Hematopoietic multipotent progenitor cell treated with erythropoietin and hydrocortisone succinate and interleukin-3 and kit ligand, for 17 days (in vitro differentiated cells): ENCODE data around the gene SLC6A19.
A peak's percentile ranks its signal among the peaks of the same experiment; 100 is the strongest.

Experiments used
- DNase-seq: peaks from one replicate; pipeline ENCODE4 v3.0.0-alpha.2; 2015; ENCODE audit warnings: low spot score

The SLC6A19 gene

GRCh38 chr5:1180841-1181271, 20.5 kb upstream of the SLC6A19 start:
- no peak for DNase-seq

GRCh38 chr5:1181451-1182359, 19.7 kb upstream of the SLC6A19 start:
- no peak for DNase-seq

- DNase-seq = no peak
These were observed 19.1 kb upstream of the SLC6A19 start for GRCh38 chr5:1182360-1182632.

- DNase-seq = no peak
These were observed 18.6 kb upstream of the SLC6A19 start for GRCh38 chr5:1182633-1183423.

- DNase-seq = no peak
These were observed 17.8 kb upstream of the SLC6A19 start for GRCh38 chr5:1183424-1184162.

GRCh38 chr5:1184163-1184470, 17.3 kb upstream of the SLC6A19 start:
- no peak for DNase-seq

- no peak for DNase-seq
These were observed 16.9 kb upstream of the SLC6A19 start for GRCh38 chr5:1184481-1184880.

- no peak for DNase-seq
These were observed 16.3 kb upstream of the SLC6A19 start for GRCh38 chr5:1185038-1185627.

GRCh38 chr5:1185629-1186350, 15.6 kb upstream of the SLC6A19 start:
- DNase-seq = peak; percentile 19

- DNase-seq = no peak
These were observed 14.8 kb upstream of the SLC6A19 start for GRCh38 chr5:1186351-1187233.

GRCh38 chr5:1187234-1187949, 14.0 kb upstream of the SLC6A19 start:
- no peak for DNase-seq

- no peak for DNase-seq
These were observed 13.5 kb upstream of the SLC6A19 start for GRCh38 chr5:1187950-1188334.

GRCh38 chr5:1188464-1188863, 12.9 kb upstream of the SLC6A19 start:
- DNase-seq = no peak

GRCh38 chr5:1189269-1189668, 12.1 kb upstream of the SLC6A19 start:
- no peak for DNase-seq

GRCh38 chr5:1190278-1190677, 11.1 kb upstream of the SLC6A19 start:
- DNase-seq = no peak

GRCh38 chr5:1190837-1191239, 10.6 kb upstream of the SLC6A19 start:
- DNase-seq = no peak

- no peak for DNase-seq
These were observed 8.3 kb upstream of the SLC6A19 start for GRCh38 chr5:1192971-1193590.

GRCh38 chr5:1193591-1193985, 7.8 kb upstream of the SLC6A19 start:
- DNase-seq = no peak

GRCh38 chr5:1194378-1194777, 7.0 kb upstream of the SLC6A19 start:
- no peak for DNase-seq

- no peak for DNase-seq
These were observed 6.0 kb upstream of the SLC6A19 start for GRCh38 chr5:1195439-1195838.
